HG03460 (cell line): Measurements from ENCODE around the gene MT1F.
A peak's percentile ranks its signal among the peaks of the same experiment; 100 is the strongest.

Source experiments
- ATAC-seq: cut with Tn5 transposase; IDR thresholded peaks from one replicate; pipeline ENCODE4 v1.9.1; 2021; ENCODE audit not compliant: unreplicated experiment

Gene MT1F

GRCh38 chr16:56625140-56625942, 32.4 kb upstream of the MT1F start, which contains the start of gene MT1E:
Gene MT1E, plus strand, starts transcription at chr16:56625781. Its CDS starts 71 bp downstream, at chr16:56625852.
- ATAC-seq, result no peak

GRCh38 chr16:56625943-56626654, 31.7 kb upstream of the MT1F start:
- no peak for ATAC-seq

GRCh38 chr16:56626685-56627084, 31.1 kb upstream of the MT1F start:
- ATAC-seq, result no peak

- ATAC-seq, result no peak
Observed at GRCh38 chr16:56628486-56629350, 29.0 kb upstream of the MT1F start.

- ATAC-seq, result no peak
Observed at GRCh38 chr16:56629531-56629930, 28.2 kb upstream of the MT1F start.

- peak; percentile 84 for ATAC-seq
Observed at GRCh38 chr16:56630134-56630533, 27.6 kb upstream of the MT1F start.

GRCh38 chr16:56631197-56631596, 26.6 kb upstream of the MT1F start:
- no peak for ATAC-seq

- no peak for ATAC-seq
Observed at GRCh38 chr16:56631832-56632155, 26.0 kb upstream of the MT1F start.

GRCh38 chr16:56632156-56632847, 25.5 kb upstream of the MT1F start, which contains the start of gene MT1M:
Gene MT1M, plus strand, starts transcription at chr16:56632659. Its CDS starts 73 bp downstream, at chr16:56632732.
- ATAC-seq, result no peak

GRCh38 chr16:56632848-56633365, 24.9 kb upstream of the MT1F start:
- ATAC-seq, result no peak

- no peak for ATAC-seq
Observed at GRCh38 chr16:56633535-56633934, 24.2 kb upstream of the MT1F start.

- no peak for ATAC-seq
Observed at GRCh38 chr16:56634715-56635440, 22.9 kb upstream of the MT1F start.

GRCh38 chr16:56635441-56635967, 22.3 kb upstream of the MT1F start:
- ATAC-seq, result no peak

GRCh38 chr16:56636616-56637413, 20.9 kb upstream of the MT1F start:
- ATAC-seq, result no peak

GRCh38 chr16:56637814-56638750, 19.7 kb upstream of the MT1F start, which contains the start of gene MT1A:
Gene MT1A, plus strand, starts transcription at chr16:56638666. Its CDS starts 73 bp downstream, at chr16:56638739.
- no peak for ATAC-seq

- ATAC-seq, result no peak
Observed at GRCh38 chr16:56639045-56639444, 18.7 kb upstream of the MT1F start.

GRCh38 chr16:56640076-56640475, 17.7 kb upstream of the MT1F start:
- no peak for ATAC-seq

- ATAC-seq, result no peak
Observed at GRCh38 chr16:56641166-56641565, 16.6 kb upstream of the MT1F start.
